GM12801 (cell line): ENCODE measurements around the gene NAA38.

Source experiments
- TF ChIP-seq, protein P1 (sequence below): IDR thresholded peaks from one replicate; pipeline ENCODE4 v1.5.1; 2011; ENCODE audit warnings: control low read depth; ENCODE audit not compliant: insufficient read length; ENCODE audit errors: extremely low read depth

Gene NAA38, protein sequence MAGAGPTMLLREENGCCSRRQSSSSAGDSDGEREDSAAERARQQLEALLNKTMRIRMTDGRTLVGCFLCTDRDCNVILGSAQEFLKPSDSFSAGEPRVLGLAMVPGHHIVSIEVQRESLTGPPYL

DNA sequence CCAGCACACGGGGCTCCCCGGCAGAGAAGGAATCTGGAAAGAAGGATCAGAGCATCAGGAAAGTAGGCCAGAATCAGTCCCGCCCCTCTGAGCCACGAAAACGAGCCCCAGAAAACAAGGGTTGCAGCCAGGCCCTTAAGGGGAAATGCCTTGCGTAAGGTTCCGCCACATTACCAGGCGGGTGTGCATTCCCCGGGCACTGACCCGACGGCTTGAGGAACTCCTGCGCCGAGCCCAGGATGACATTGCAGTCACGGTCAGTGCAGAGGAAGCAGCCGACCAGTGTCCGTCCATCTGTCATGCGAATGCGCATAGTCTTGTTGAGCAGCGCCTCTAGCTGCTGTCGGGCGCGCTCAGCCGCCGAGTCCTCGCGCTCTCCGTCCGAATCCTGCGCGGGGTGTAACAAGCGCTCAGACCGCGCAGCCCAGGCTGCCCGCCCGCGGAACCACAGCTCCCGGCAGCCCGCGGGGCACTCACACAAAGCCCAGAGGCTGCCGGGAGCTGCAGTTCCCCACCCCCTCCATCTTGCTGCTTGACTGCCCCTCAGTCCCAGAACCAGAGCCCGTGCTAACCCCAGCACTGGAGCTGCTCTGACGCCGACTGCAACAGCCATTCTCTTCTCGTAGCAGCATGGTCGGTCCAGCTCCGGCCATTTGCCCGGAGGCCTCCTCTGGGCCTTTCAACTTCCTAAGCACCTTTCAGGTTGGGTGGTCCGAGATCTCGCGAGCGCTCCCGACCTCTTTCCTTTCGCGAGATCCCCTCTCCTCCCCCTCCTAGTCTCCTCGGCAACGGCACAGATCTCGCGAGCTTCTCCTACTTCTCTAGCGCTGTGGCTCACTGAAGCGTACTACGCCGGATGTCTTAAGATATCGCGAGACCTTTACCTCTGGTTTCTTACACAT is at the start of gene NAA38:
NAA38 (minus strand) TSS at position 749 of the 902 bp plus-strand sequence; CDS start at position 653, 96 bp downstream.
- TF ChIP-seq, protein P1, sequence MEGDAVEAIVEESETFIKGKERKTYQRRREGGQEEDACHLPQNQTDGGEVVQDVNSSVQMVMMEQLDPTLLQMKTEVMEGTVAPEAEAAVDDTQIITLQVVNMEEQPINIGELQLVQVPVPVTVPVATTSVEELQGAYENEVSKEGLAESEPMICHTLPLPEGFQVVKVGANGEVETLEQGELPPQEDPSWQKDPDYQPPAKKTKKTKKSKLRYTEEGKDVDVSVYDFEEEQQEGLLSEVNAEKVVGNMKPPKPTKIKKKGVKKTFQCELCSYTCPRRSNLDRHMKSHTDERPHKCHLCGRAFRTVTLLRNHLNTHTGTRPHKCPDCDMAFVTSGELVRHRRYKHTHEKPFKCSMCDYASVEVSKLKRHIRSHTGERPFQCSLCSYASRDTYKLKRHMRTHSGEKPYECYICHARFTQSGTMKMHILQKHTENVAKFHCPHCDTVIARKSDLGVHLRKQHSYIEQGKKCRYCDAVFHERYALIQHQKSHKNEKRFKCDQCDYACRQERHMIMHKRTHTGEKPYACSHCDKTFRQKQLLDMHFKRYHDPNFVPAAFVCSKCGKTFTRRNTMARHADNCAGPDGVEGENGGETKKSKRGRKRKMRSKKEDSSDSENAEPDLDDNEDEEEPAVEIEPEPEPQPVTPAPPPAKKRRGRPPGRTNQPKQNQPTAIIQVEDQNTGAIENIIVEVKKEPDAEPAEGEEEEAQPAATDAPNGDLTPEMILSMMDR = no peak

DNA sequence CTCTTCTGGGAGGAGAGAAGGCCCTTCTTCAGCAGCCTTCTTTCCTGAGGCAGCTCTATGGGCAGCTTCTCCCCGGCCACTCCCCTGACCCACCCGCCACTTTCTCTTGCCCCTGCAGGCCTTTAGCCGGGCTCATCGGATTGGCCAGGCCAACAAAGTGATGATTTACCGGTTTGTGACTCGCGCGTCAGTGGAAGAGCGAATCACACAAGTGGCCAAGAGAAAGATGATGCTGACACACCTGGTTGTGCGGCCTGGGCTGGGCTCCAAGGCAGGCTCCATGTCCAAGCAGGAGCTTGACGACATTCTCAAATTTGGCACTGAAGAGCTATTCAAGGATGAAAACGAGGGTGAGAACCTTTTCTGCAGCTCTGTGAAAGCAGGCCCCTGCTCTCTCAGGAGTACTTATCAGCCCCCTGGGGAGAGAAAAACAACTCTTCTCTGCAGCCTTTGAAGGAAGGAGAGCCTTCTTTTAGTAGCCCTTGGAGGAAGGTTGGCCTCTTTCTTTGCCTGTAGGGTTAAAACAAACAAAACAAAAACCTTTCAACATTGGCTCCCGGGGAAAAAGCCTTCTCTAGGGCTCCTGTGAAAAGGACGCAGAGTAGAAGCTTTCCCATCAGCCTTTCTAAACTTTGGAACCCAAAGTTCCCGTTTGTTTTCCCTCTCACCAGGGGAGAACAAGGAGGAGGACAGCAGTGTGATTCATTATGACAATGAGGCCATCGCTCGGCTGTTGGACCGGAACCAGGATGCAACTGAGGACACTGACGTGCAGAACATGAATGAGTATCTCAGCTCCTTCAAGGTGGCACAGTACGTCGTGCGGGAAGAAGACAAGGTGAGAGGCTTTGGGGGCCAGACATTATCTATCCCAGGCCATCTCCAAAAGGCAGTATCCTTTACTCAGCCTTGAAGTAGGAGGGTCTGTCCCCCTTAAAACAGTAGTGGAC is 46.1 kb upstream of the NAA38 start:
- TF ChIP-seq, protein P1 = no peak

DNA sequence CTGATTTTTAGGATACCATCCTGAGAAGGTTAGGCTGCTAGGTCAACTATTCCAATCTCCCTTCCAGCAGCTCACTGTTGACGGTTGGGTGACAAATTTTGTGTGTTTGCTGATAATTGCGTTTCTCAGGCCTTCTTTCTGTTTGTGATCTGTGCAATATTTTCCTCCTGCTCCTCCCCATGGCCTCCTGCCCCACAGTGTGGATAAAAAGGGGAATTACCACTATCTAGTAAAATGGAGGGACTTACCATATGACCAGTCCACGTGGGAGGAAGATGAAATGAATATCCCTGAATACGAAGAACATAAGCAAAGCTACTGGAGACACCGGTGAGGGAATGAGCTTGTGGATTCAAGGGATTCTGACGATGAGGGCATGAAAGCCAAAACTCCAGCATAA is 40.4 kb upstream of the NAA38 start:
- TF ChIP-seq, protein P1 = no peak

DNA sequence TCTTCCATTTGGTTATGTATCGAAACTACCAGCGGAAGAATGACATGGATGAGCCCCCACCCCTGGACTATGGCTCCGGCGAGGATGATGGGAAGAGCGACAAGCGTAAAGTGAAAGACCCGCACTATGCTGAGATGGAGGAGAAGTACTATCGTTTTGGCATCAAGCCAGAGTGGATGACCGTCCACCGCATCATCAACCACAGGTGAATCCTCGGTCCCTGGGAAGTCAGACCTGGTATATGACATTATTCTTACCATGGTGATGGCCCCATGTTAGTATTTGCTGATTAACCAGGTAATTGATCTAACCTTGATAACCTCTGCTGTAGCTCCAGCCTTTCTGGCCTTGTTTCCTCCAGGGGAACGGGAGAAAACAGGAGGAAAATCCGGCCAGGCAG is 39.7 kb upstream of the NAA38 start:
- TF ChIP-seq, protein P1 = no peak

DNA sequence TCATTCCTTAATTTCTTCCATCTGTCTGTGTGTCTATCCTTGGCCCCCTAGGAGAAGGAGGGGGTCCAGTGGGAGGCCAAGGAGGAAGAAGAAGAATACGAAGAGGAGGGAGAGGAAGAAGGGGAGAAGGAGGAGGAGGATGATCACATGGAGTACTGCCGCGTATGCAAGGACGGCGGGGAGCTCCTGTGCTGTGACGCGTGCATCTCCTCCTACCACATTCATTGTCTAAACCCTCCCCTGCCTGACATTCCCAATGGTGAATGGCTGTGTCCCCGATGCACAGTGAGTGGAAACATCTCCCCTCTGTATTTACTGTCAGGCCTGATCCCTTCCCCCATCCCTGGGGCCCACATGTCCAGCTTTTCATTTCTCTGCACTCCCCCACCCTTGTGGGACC is 37.5 kb upstream of the NAA38 start:
- TF ChIP-seq, protein P1 = no peak

DNA sequence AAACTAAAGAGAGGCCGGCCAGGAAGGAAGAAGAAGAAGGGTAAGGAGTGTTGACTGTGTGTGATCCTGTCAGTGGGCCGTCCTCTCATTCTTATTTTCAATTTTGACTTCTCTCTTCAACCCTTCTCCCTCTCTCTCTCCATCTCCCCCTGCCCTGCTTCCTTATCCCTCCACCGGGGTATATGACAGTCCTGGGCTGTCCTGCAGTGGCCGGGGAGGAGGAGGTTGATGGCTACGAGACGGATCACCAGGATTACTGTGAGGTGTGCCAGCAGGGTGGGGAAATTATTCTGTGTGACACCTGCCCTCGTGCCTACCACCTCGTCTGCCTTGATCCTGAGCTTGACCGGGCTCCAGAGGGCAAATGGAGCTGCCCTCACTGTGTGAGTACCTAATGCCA is 36.9 kb upstream of the NAA38 start:
- TF ChIP-seq, protein P1 = no peak
